Stimulated activated naive CD8-positive, alpha-beta T cell treated with anti-CD3 and anti-CD28 coated beads, Interleukin-15, amount 100 ng/mL, for 72 hours (primary cell): ENCODE results near the gene PAX3.
A peak's percentile ranks its signal among the peaks of the same experiment; 100 is the strongest.

Source experiments
- ATAC-seq: fragments of 150-1000 bp; cut with Tn5 transposase; 2 replicates; pipeline ENCODE4 v1.10.0; 2021; ENCODE audit warnings: mild to moderate bottlenecking, moderate library complexity
- DNase-seq, 2 donors: peaks; one replicate each; pipeline ENCODE4 v3.0.0; 2021 to 2022
- H3K27ac Mint-ChIP-seq, 2 donors: one replicate each; pipeline ENCODE4 v1.8.0; 2022; ENCODE audit warnings: mild to moderate bottlenecking in 2 of 2, mixed read lengths in 2 of 2, moderate library complexity in 2 of 2
- H3K27me3 Mint-ChIP-seq: one replicate; pipeline ENCODE4 v1.8.0; 2022; ENCODE audit warnings: mixed read lengths
- H3K4me1 Mint-ChIP-seq: one replicate; pipeline ENCODE4 v1.8.0; 2022; ENCODE audit warnings: mild to moderate bottlenecking, mixed read lengths
- H3K4me3 Mint-ChIP-seq, 2 donors: one replicate each; pipeline ENCODE4 v1.8.0; 2022; ENCODE audit warnings: mild to moderate bottlenecking in 2 of 2, mixed read lengths in 2 of 2, moderate library complexity in 1 of 2
- H3K9me3 Mint-ChIP-seq, 2 donors: one replicate each; pipeline ENCODE4 v1.8.0; 2022; ENCODE audit warnings: mixed read lengths in 2 of 2

The PAX3 gene

GRCh38 chr2:222315443-222316121, 16.8 kb upstream of the PAX3 start:
- H3K4me1 Mint-ChIP-seq = peaks cover 24% of the 10 kb centered on the region
- H3K9me3 Mint-ChIP-seq = peaks cover 0 to 7% of the 10 kb centered on the region in 2 donors

GRCh38 chr2:222313816-222314215, 15.0 kb upstream of the PAX3 start:
- DNase-seq (no peak), ATAC-seq (no peak)
- no peak overlapping the region for H3K4me3 Mint-ChIP-seq
- peaks cover 91% of the 10 kb centered on the region for H3K27me3 Mint-ChIP-seq
- H3K4me1 Mint-ChIP-seq = peaks cover 20% of the 10 kb centered on the region
- H3K9me3 Mint-ChIP-seq = peaks cover 0 to 7% of the 10 kb centered on the region in 2 donors
- H3K27ac Mint-ChIP-seq = no peak overlapping the region

More at GRCh38 chr2:222315443-222316121, 16.8 kb upstream of the PAX3 start:
- H3K27ac Mint-ChIP-seq = no peak overlapping the region
- DNase-seq (no peak), ATAC-seq (no peak)
- peaks cover 80% of the 10 kb centered on the region for H3K27me3 Mint-ChIP-seq
- H3K4me3 Mint-ChIP-seq = no peak overlapping the region

- Mint-ChIP-seq H3K27me3 (peaks cover 99% of the 10 kb centered on the region), H3K9me3 (peaks cover 6 to 7% of the 10 kb centered on the region in 2 donors), H3K27ac (peak overlapping the region in 1 of 2 donors; percentile 48), H3K4me1 (peaks cover 18% of the 10 kb centered on the region), H3K4me3 (peak overlapping the region; percentile 17 to 46)
- ATAC-seq (no peak), DNase-seq (no peak)
These were observed 13.4 kb upstream of the PAX3 start for GRCh38 chr2:222311978-222312738.

- Mint-ChIP-seq H3K4me1 (peaks cover 25% of the 10 kb centered on the region), H3K27ac (peak overlapping the region in 1 of 2 donors; percentile 48), H3K9me3 (peaks cover 6 to 7% of the 10 kb centered on the region in 2 donors), H3K4me3 (no peak overlapping the region), H3K27me3 (peaks cover 100% of the 10 kb centered on the region)
- no peak for DNase-seq
- ATAC-seq = no peak
These were observed 12.7 kb upstream of the PAX3 start for GRCh38 chr2:222311319-222311977.

GRCh38 chr2:222310747-222311318, 12.0 kb upstream of the PAX3 start:
- no peak for ATAC-seq
- peak overlapping the region in 1 of 2 donors; percentile 4 for H3K27ac Mint-ChIP-seq
- peaks cover 30% of the 10 kb centered on the region for H3K4me1 Mint-ChIP-seq

DNA sequence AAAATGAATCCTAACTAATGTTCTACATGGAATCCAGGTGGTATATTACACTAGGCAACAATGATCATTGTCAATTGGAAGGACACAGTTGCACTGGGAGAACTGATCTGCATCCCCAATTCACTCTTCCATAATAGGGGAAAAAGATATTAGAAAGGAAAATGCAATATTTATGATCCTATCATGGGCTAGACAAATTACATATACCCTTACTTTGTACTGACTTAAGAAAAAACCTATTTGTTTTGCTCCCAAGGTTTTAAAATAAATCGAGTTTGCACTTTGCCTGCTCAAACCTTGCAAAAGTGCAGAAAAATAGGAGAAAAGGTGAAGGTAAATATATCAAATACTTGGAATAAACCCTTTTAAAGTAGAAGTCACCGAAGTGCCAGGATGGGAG, 11.0 kb upstream of the PAX3 start:
- DNase-seq = no peak
- Mint-ChIP-seq H3K9me3 (peaks cover 6 to 7% of the 10 kb centered on the region in 2 donors), H3K4me1 (peaks cover 40% of the 10 kb centered on the region), H3K27ac (no peak overlapping the region), H3K27me3 (peaks cover 100% of the 10 kb centered on the region), H3K4me3 (no peak overlapping the region)
- no peak for ATAC-seq

More at GRCh38 chr2:222310747-222311318, 12.0 kb upstream of the PAX3 start:
- Mint-ChIP-seq H3K27me3 (peaks cover 100% of the 10 kb centered on the region), H3K9me3 (peaks cover 6 to 7% of the 10 kb centered on the region in 2 donors), H3K4me3 (no peak overlapping the region)
- DNase-seq = no peak

DNA sequence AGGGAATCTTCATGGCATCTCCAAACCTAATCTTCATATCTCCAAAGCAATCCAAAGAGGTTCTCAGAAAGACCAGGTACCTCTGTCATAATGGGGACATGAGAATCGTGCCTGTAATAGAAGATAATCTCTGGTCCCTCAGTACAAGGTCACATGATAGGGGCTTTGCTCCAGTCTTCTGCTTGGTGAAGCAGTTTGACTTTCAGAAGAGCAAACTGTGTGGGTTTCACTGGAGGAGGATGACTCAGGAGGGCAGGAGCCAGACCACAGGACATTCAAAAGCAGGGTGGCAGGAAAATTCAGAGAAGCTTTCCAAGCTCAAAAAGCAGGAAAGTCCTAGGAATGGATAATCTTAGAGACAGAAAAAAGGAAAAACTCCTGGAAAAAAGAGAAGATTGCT, 10.6 kb upstream of the PAX3 start:
- Mint-ChIP-seq H3K27me3 (peaks cover 100% of the 10 kb centered on the region), H3K4me1 (peaks cover 44% of the 10 kb centered on the region), H3K9me3 (peaks cover 6 to 7% of the 10 kb centered on the region in 2 donors), H3K4me3 (no peak overlapping the region), H3K27ac (no peak overlapping the region)
- ATAC-seq (no peak), DNase-seq (no peak)

GRCh38 chr2:222307978-222308730, 9.4 kb upstream of the PAX3 start:
- Mint-ChIP-seq H3K9me3 (peaks cover 8 to 11% of the 10 kb centered on the region in 2 donors), H3K27me3 (peaks cover 100% of the 10 kb centered on the region), H3K27ac (no peak overlapping the region), H3K4me1 (peaks cover 54% of the 10 kb centered on the region), H3K4me3 (no peak overlapping the region)
- ATAC-seq (no peak), DNase-seq (no peak)

GRCh38 chr2:222307143-222307756, 8.5 kb upstream of the PAX3 start:
- ATAC-seq (no peak), DNase-seq (no peak)
- no peak overlapping the region for H3K4me3 Mint-ChIP-seq
- H3K27me3 Mint-ChIP-seq = peaks cover 100% of the 10 kb centered on the region
- peaks cover 55% of the 10 kb centered on the region for H3K4me1 Mint-ChIP-seq
- peaks cover 17 to 18% of the 10 kb centered on the region in 2 donors for H3K9me3 Mint-ChIP-seq
- H3K27ac Mint-ChIP-seq = no peak overlapping the region

DNA sequence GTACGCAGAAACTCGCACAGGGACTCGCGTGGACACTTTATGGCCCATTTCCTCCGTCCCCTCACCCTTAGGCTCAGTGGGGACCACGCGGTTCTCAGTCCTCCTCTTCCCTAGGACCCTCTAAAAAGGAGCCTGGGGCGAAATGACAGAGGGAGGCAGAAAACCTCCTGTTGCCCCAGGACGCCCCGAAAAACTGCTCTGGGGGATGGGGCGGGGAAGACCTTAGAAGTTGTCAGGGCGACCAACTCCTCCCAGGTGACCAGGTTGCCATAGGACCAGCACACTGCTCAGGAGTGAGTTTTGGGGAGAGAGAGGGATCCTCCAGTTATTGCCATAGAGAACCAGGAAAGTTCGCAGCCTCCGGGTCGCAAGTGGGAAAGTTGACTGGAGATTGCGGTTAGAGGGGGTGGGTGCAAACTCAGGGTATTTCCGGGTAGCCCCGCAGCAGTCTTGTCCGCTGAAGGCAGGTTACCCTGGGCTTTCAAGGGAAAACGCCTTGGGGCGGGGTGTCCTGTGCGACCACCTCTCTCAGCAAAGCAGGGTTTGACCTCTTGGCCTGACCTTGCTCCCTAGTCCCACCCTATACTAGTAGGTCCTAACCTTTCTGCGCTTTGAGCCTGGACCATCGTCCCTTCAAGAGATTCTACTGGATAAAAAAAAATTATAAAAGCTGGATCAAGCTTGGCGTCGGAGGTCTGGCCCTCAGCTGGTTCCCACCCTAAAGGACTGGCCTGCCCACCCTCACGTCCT, 7.8 kb upstream of the PAX3 start:
- H3K27me3 Mint-ChIP-seq = peaks cover 100% of the 10 kb centered on the region
- ATAC-seq (no peak), DNase-seq (no peak)
- H3K4me3 Mint-ChIP-seq = peak overlapping the region; percentile 78 to 85
- H3K9me3 Mint-ChIP-seq = peaks cover 16 to 19% of the 10 kb centered on the region in 2 donors
- H3K4me1 Mint-ChIP-seq = peaks cover 57% of the 10 kb centered on the region
- no peak overlapping the region for H3K27ac Mint-ChIP-seq

GRCh38 chr2:222305516-222306392, 7.0 kb upstream of the PAX3 start:
- peaks cover 57% of the 10 kb centered on the region for H3K4me1 Mint-ChIP-seq
- H3K27me3 Mint-ChIP-seq = peaks cover 100% of the 10 kb centered on the region
- peak overlapping the region; percentile 78 to 85 for H3K4me3 Mint-ChIP-seq
- ATAC-seq (peak; percentile 31), DNase-seq (no peak)
- no peak overlapping the region for H3K27ac Mint-ChIP-seq
- peaks cover 16 to 19% of the 10 kb centered on the region in 2 donors for H3K9me3 Mint-ChIP-seq

GRCh38 chr2:222304737-222305515, 6.1 kb upstream of the PAX3 start:
- ATAC-seq (peak; percentile 15), DNase-seq (no peak)
- H3K4me3 Mint-ChIP-seq = peak overlapping the region; percentile 78 to 85
- H3K27me3 Mint-ChIP-seq = peaks cover 100% of the 10 kb centered on the region
- H3K4me1 Mint-ChIP-seq = peaks cover 57% of the 10 kb centered on the region
- no peak overlapping the region for H3K27ac Mint-ChIP-seq
- peaks cover 16 to 19% of the 10 kb centered on the region in 2 donors for H3K9me3 Mint-ChIP-seq
